ENCODE results near the gene RSPH6A. TPM values are rescaled to one million over a fixed set of nuclear protein-coding genes. Genes with fewer than 3 reads are reported as not detected.

The RSPH6A gene
- under 1 TPM; 0.36 to 0.57 TPM for total RNA-seq
- not detected for polyA plus RNA-seq
- 0 to 0.67 (median 0.43) reads per million in 6 experiments for total RNA-seq

DNA sequence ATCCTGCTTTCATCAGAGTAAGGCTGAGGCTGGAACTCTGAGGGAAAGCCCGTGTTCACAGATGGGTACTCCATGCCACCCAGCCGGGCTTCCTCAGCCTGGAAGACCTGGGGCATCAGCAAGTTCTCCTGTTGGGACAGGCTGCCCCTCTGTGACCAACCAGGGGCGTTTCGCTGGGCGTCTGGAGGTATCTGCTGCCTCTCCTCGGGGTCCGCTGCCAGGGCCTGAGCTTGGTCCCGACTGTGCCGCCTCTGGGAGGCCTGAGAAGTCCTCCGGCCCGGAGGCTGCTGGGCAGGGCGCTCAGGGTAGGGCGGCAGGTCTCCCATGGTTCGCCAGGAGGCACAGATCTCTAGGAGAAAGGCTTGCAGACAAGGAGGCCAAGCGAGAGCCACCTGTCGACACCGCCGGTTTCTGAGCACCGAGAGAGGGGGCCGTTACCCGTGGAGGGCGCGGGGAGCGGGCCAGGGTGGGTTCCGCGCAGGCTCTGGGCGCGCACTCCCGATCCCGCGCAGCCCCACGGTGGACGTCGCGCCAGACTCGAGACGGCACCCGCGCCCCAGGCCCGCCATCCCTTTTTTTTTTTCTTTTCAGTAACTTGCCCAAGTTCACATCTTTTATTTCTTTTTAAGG is at the start of gene RSPH6A:
TSS of gene RSPH6A (minus strand) at position 458 of the 630 bp plus-strand sequence. CDS start at position 326, 132 bp downstream.
- Mint-ChIP-seq H3K27me3 (peaks cover 3 to 36% (median 21%) of the 10 kb centered on the region in 5 donors), H3K4me1 (peaks cover 0 to 11% (median 6%) of the 10 kb centered on the region in 4 donors), H3K36me3 (peaks cover 0 to 2% (median 1%) of the 10 kb centered on the region in 3 donors), H3K4me3 (peak within 1 kb of the TSS; percentile 24 to 72 (median 56)), H3K27ac (peak within 1 kb of the TSS in 3 of 10 donors; percentile 18 to 65 (median 22)), H3K9me3 (no peaks in the 10 kb centered on the region)
- POLR2A ChIA-PET = interaction anchor here (0.7 to 1.4 kb wide), 3 partner anchors 8 to 117 kb away, joined by 3 to 4 read pairs (median 3); partner anchors contain the start of gene SIX5
- ATAC-seq (peak in 1 of 2 donors; percentile 14), DNase-seq (no peak)

DNA sequence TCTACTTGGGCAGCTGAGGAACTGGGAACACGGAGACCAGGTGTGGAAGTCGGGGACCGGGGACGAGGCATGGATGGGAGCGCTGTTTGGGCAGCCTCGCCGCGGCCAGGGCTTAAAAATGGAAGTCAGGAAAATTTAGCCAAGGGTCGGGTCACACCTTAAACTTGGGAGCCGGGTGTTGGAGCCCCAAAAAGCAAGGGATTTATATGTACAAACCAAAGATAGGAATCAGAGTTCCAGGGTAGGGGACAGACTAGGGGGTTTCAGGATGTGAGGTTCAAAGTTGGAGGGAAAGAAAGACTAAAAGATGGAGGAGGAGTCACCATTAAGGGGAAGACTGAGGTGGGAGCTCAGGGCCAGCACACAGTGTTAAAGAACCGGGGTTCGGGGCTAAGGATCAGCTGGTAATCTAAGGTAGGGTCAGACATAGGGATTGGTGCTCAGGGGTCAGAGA is 49.5 kb upstream of the RSPH6A start:
- Mint-ChIP-seq H3K27me3 (peaks cover 5 to 24% (median 20%) of the 10 kb centered on the region in 5 donors), H3K4me1 (peaks cover 13 to 34% (median 33%) of the 10 kb centered on the region in 4 donors), H3K36me3 (peaks cover 0 to 4% (median 0%) of the 10 kb centered on the region in 3 donors), H3K27ac (peak overlapping the region in 1 of 10 donors; percentile 53), H3K4me3 (peak overlapping the region; percentile 41 to 94 (median 64)), H3K9me3 (no peaks in the 10 kb centered on the region)
- DNase-seq = no peak
- no peak for ATAC-seq
- POLR2A ChIA-PET = interaction anchor here (1.1 to 1.8 kb wide), 3 partner anchors 22 to 72 kb away, joined by 3 to 15 read pairs (median 6); partner anchors contain the start of gene MYPOP

DNA sequence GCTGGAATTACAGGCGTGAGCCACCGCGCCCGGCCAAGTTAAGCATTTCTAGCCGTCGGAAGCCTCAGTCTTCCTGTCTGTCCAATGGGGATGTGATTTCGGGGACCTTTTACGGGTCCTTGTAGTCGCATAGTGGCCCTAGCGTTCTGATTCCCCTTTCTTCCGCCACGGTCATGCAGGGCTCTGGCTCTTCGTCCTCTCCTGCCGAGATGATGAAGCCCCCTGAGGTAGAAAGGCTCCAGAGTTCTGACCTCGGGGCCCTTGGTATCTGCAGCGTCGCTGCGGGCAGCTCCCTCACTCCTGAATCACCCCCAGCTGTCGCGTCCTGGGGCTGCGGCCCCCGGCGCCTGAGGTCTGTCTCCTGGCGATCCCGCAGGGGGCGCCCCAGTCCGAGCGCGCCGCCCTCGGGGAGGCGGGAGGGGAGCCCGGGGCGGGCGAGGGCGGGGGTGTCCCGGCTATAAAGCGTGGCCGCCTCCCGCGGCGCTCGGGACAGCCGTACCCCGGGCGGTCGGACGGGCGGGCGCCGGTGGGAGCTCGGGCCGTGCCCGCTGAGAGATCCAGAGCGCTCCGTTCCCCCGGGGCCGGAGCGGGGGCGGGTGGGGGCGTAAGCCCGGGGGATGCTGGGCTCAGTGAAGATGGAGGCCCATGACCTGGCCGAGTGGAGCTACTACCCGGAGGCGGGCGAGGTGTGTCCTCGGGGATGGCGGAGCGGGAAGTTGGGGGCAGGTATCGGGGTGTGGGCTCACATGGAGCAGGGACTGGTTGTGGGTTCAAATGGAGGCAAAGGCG is 48.9 kb upstream of the RSPH6A start, which contains the start of gene FOXA3:
TSS of gene FOXA3 (plus strand) at position 487 of the 789 bp plus-strand sequence. CDS start at position 618, 131 bp downstream.
- H3K27ac Mint-ChIP-seq = peak within 1 kb of the TSS; percentile 78 to 99 (median 96)
- H3K4me1 Mint-ChIP-seq = peaks cover 13 to 34% (median 33%) of the 10 kb centered on the region in 4 donors
- H3K36me3 Mint-ChIP-seq = peaks cover 0 to 10% (median under 1%) of the 10 kb centered on the region in 3 donors
- DNase-seq (peak in 7 of 10 donors; percentile 40 to 58 (median 47)), ATAC-seq (peak in 1 of 2 donors; percentile 13)
- H3K9me3 Mint-ChIP-seq = no peaks in the 10 kb centered on the region
- H3K27me3 Mint-ChIP-seq = peaks cover 5 to 24% (median 20%) of the 10 kb centered on the region in 5 donors
- peak within 1 kb of the TSS; percentile 89 to 100 (median 96) for H3K4me3 Mint-ChIP-seq
- POLR2A ChIA-PET = interaction anchor here (0.6 to 2.9 kb wide), 10 partner anchors 14 to 395 kb away, joined by 3 to 33 read pairs (median 6); partner anchors contain the start of genes IRF2BP1, MYPOP and SIX5

DNA sequence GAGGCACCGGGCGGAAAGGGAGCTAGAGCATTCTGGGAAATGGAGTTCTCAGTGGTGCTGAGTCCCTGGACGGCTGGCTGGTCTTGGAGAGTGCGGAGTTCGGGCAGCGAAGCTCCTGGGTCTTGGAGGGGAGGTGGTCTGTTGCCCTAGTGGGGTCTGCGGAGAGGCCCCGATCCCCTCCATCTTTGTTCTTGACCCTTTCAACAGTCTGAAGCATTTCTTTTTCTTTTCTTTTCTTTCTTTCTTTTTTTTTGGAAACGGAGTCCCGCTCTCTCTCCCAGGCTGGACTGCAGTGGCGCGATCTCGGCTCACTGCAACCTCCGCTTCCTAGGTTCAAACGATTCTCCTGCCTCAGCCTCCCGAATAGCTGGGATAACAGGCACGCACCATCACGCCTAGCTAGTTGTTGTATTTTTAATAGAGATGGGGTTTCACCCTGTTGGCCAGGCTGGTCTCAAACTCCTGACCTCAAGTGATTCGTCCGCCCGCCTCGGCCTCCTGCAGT is 48.3 kb upstream of the RSPH6A start:
- Mint-ChIP-seq H3K4me3 (peak overlapping the region; percentile 89 to 100 (median 96)), H3K27ac (peak overlapping the region; percentile 78 to 99 (median 96)), H3K4me1 (peaks cover 13 to 38% (median 33%) of the 10 kb centered on the region in 4 donors), H3K36me3 (peaks cover 0 to 16% (median 5%) of the 10 kb centered on the region in 3 donors), H3K27me3 (peaks cover 5 to 24% (median 20%) of the 10 kb centered on the region in 5 donors), H3K9me3 (no peaks in the 10 kb centered on the region)
- DNase-seq = no peak
- no peak for ATAC-seq
- POLR2A ChIA-PET = interaction anchor here (0.6 to 2.9 kb wide), 9 partner anchors 13 to 394 kb away, joined by 3 to 33 read pairs (median 6); partner anchors contain the start of genes IRF2BP1, MYPOP and SIX5

DNA sequence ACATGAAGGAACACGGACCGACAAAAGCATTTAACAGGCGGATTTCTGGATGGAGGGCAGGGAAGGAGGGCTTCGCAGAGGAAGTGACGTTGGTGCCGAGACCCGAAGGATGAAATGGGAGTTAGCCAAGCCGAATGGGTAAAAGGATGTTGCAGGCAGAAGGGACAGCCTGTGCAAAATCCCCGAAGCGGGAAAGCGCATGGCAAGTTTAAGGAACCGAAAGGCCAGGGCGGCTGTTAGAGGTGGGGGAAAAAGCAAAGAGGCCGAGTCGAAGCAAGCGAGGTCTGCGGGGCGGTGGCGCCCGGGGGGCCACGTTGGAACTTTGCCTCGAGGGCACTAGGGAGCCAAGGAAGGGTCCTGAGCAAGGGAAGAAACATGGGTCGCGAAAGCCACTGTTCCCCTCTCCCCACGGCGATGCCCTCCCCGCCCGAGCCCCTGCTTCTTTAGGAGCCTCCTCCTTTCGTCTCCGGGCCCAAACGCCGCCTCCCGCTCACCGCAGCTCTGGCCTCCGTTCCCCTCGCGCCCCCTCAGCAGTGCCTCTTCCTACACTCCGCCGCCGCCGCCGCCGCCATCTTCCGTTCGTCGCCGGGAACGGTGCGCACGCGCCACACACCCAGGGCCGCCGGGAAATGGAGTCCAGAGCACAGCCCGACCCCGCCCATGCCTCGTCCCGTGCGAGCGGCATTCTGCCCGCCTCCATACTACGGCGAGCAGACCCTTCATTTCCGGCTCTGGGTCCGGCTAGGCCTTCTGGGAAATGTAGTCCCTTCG is 47.6 kb upstream of the RSPH6A start, which contains the start of gene SYMPK:
TSS of gene SYMPK (minus strand) at position 584 of the 771 bp plus-strand sequence. CDS start 8,652 bp downstream, outside the sequence.
- Mint-ChIP-seq H3K4me1 (peaks cover 17 to 43% (median 38%) of the 10 kb centered on the region in 4 donors), H3K9me3 (no peaks in the 10 kb centered on the region), H3K27ac (peak within 1 kb of the TSS; percentile 78 to 99 (median 96)), H3K36me3 (peaks cover 0 to 23% (median 5%) of the 10 kb centered on the region in 3 donors), H3K27me3 (peaks cover 5 to 24% (median 20%) of the 10 kb centered on the region in 5 donors), H3K4me3 (peak within 1 kb of the TSS; percentile 89 to 100 (median 96))
- DNase-seq = peak; percentile 94 to 99 (median 98)
- POLR2A ChIA-PET = interaction anchor here (0.7 to 2.9 kb wide), 8 partner anchors 13 to 394 kb away, joined by 3 to 33 read pairs (median 6); partner anchors contain the start of genes IRF2BP1, MYPOP and SIX5
- ATAC-seq = peak; percentile 94 to 98

DNA sequence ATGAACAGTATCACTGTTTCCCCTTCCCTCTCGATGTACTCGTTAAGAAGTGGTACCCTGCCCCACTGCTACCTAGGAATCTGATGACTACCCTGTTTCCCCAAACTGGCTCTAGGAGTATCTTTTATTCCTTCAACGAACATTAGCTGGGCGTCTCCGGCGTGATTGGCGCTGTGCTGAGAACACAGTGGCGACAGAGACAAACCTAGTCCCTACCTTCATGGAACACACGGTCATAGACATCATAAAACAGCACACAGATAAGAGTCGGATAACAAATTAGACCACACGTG is 47.1 kb upstream of the RSPH6A start:
- H3K9me3 Mint-ChIP-seq = no peaks in the 10 kb centered on the region
- H3K4me3 Mint-ChIP-seq = peak overlapping the region; percentile 89 to 100 (median 96)
- POLR2A ChIA-PET = interaction anchor here (1.4 to 2.9 kb wide), 2 partner anchors 23 to 93 kb away, joined by 10 to 33 read pairs; partner anchors contain the start of genes IRF2BP1 and SIX5
- DNase-seq = no peak
- H3K27me3 Mint-ChIP-seq = peaks cover 5 to 24% (median 20%) of the 10 kb centered on the region in 5 donors
- H3K36me3 Mint-ChIP-seq = peaks cover 0 to 25% (median 5%) of the 10 kb centered on the region in 3 donors
- H3K27ac Mint-ChIP-seq = peak overlapping the region; percentile 78 to 99 (median 96)
- peaks cover 17 to 43% (median 38%) of the 10 kb centered on the region in 4 donors for H3K4me1 Mint-ChIP-seq
- ATAC-seq = no peak

DNA sequence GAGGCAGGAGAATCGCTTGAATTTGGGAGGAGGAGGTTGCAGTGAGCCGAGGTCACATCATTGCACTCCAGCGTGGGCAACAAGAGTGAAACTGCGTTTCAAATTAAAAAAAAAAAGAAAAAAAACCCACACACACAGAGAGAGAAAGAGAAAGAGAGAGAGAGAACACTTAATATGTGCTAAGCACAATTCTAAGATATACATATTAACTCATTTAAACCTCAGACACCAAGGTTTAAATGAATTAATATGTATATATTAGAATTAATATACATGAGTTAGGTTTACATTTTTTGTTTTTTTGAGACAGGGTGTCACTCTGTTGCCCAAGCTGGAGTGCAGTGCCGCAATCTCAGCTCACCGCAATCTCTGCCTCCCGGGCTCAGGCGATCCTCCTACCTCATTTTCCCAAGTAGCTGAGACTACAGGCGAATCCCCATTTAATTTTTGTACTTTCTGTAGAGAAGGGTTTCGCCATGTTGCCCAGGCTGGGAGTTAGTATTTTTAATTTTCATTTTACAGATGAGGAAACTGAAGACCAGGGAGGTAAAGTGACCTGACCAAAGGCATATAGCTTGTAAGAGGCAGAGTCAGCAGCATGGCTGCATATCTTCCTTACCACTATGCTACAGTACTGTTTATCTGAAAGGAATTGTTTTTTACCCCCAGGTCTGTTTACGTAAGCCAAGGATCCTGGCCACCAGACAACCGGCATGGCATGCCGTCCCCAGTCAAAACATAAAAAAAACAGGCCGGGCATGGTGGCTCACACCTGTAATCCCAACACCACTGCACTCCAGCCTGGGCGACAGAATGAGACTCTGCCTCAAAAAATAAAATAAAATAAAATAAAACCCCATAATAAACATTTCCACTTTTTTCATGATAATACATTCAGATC is 45.5 kb upstream of the RSPH6A start:
- Mint-ChIP-seq H3K4me1 (peaks cover 17 to 43% (median 40%) of the 10 kb centered on the region in 4 donors), H3K27ac (peak overlapping the region in 6 of 10 donors; percentile 18 to 80 (median 52)), H3K27me3 (peaks cover 5 to 24% (median 17%) of the 10 kb centered on the region in 5 donors), H3K9me3 (no peaks in the 10 kb centered on the region), H3K4me3 (peak overlapping the region in 7 of 10 donors; percentile 19 to 95 (median 47)), H3K36me3 (peaks cover 0 to 42% (median 5%) of the 10 kb centered on the region in 3 donors)
- no peak for DNase-seq
- POLR2A ChIA-PET = interaction anchor here (0.6 to 1.0 kb wide), 2 partner anchors 42 to 55 kb away, joined by 3 to 5 read pairs; no protein-coding TSS in a partner anchor
- ATAC-seq = no peak

DNA sequence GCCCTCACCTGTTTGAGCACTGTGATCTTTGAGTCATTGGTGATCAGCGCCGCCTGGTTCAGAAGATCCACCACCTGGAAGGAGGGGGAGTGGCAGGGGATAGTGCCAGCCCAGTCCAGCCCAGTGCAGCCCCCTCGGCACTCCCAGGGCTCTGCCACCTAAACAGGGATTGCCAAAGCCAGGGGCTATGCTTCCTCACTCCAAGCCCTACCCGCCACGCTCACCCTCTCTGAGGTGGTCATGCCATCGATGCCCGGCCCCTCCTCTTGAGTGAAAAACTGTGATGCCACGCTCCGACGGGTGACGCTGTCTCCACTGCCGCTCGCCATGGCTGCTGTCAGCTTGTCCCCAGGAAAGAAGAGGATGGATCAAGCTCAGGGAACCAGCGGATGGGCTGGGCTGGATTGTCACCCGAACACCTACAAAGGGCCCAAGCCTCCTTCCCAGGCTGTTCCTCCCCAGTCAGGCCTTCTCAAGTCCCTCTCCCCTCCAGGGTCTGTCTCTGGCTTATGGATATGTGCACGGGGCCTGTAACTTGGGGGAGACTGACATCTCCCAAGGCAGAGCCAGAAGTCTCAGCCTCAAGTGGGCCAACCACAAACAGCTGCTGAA is 39.2 kb upstream of the RSPH6A start:
- no peak for DNase-seq
- peaks cover 7 to 21% (median 13%) of the 10 kb centered on the region in 4 donors for H3K4me1 Mint-ChIP-seq
- no peak for ATAC-seq
- H3K27ac Mint-ChIP-seq = no peak overlapping the region
- no peaks in the 10 kb centered on the region for H3K27me3 Mint-ChIP-seq
- no peak overlapping the region for H3K4me3 Mint-ChIP-seq
- peaks cover 6 to 90% (median 11%) of the 10 kb centered on the region in 3 donors for H3K36me3 Mint-ChIP-seq
- POLR2A ChIA-PET = no interaction called here
- H3K9me3 Mint-ChIP-seq = no peaks in the 10 kb centered on the region

DNA sequence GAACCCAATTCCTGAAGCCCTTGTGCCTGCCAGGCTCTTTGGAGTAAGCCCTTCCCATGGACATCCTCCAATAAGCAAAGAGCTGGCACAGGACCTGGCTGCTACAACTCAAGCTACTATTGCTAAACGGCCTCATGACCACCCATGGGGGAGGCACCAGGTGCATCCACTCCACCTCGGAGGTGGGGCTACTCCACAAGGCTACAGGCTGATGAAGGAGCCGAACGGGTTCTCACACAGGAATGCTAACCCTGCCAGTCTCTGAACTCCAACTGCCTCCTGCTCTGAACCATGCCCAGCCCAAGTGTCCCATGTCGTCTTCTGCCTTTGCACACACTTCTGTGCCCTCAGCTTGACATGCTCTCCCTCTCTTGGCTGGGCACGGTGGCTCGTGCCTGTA is 37.9 kb upstream of the RSPH6A start:
- Mint-ChIP-seq H3K36me3 (peaks cover 6 to 85% (median 9%) of the 10 kb centered on the region in 3 donors), H3K27ac (peak overlapping the region in 1 of 10 donors; percentile 17), H3K27me3 (no peaks in the 10 kb centered on the region), H3K9me3 (no peaks in the 10 kb centered on the region), H3K4me1 (peaks cover 4 to 13% (median 9%) of the 10 kb centered on the region in 4 donors), H3K4me3 (no peak overlapping the region)
- POLR2A ChIA-PET = interaction anchor here (1.0 kb wide), 2 partner anchors 39 to 95 kb away, joined by 3 read pairs; no protein-coding TSS in a partner anchor
- DNase-seq (no peak), ATAC-seq (no peak)
